Panc1 (cell line): Measurements from ENCODE around the gene PARP2.

Source experiments
- CTCF ChIP-seq: fragments of 450-650 bp; IDR thresholded peaks from 2 replicates; pipeline ENCODE4 v1.5.1; 2017; ENCODE audit warnings: mild to moderate bottlenecking
- POLR2AphosphoS5 ChIP-seq: IDR thresholded peaks from 2 replicates; pipeline ENCODE4 v1.6.1; 2012; ENCODE audit warnings: mild to moderate bottlenecking, low read depth, low read length, moderate library complexity
- REST ChIP-seq, 2 experiments: IDR thresholded peaks; 2 replicates each; pipeline ENCODE4 v1.6.1; 2011 to 2012; ENCODE audit warnings: low read depth in 2 of 2, control low read depth in 1 of 2, low read length in 1 of 2, mild to moderate bottlenecking in 1 of 2, moderate library complexity in 1 of 2; ENCODE audit not compliant: insufficient read depth in 1 of 2
- SIN3A ChIP-seq: IDR thresholded peaks from 2 replicates; pipeline ENCODE4 v1.6.1; 2012; ENCODE audit warnings: low read depth, mild to moderate bottlenecking, low read length, moderate library complexity, borderline replicate concordance; ENCODE audit not compliant: insufficient read depth
- TCF7L2 ChIP-seq: IDR thresholded peaks from 2 replicates; pipeline ENCODE4 v1.6.1; 2011; ENCODE audit warnings: mild to moderate bottlenecking, low read depth, low read length, inconsistent platforms

GRCh38 chr14:20382526-20382925, 39.1 kb downstream of the PARP2 start:
- TF ChIP-seq CTCF (no peak), SIN3A (no peak), TCF7L2 (no peak), REST (IDR thresholded peaks at IDR 0.05; ENCODE audit: insufficient read depth in 1 of 2, low read depth in 2 of 2, low read length in 1 of 2) (no peak), POLR2AphosphoS5 (no peak)
